OCI-LY7 (cell line): ENCODE measurements around the gene SNRK.

Experiments
- CTCF ChIP-seq: fragments of 200-600 bp; sonication (generic); conservative IDR thresholded peaks from 2 replicates; pipeline ENCODE4 v1.5.1; 2014; ENCODE audit warnings: mild to moderate bottlenecking, antibody characterized with exemption, low read length, moderate library complexity, mixed read lengths
- EZH2phosphoT487 ChIP-seq: fragments of 200-600 bp; sonication (generic); IDR thresholded peaks from 2 replicates; pipeline ENCODE4 v1.6.1; 2018; ENCODE audit warnings: low read depth, borderline replicate concordance, mild to moderate bottlenecking, mixed run types, antibody characterized with exemption, low read length, moderate library complexity, mixed read lengths

- no peak for TF ChIP-seq CTCF
- no peak for TF ChIP-seq EZH2phosphoT487
Measured at GRCh38 chr3:43344520-43344919, 58.2 kb downstream of the SNRK start.
